HG02763 (cell line): ENCODE measurements around the gene ACOT13.
"Not testable (repeated sequence)": the region's sequence is repeated elsewhere in the genome, so short reads cannot be mapped to it uniquely, and the experiment has no call there.

Experiments used
- ATAC-seq: cut with Tn5 transposase; IDR thresholded peaks from one replicate; pipeline ENCODE4 v1.9.1; 2021; ENCODE audit warnings: mild to moderate bottlenecking, moderate library complexity; ENCODE audit not compliant: unreplicated experiment

The ACOT13 gene

GRCh38 chr6:24661759-24662158, 5.1 kb upstream of the ACOT13 start:
- ATAC-seq = not testable (repeated sequence)

GRCh38 chr6:24662236-24662635, 4.6 kb upstream of the ACOT13 start:
- no peak for ATAC-seq

- ATAC-seq = no peak
These were observed 3.7 kb upstream of the ACOT13 start for GRCh38 chr6:24663189-24663588.

- ATAC-seq = no peak
These were observed 2.6 kb upstream of the ACOT13 start for GRCh38 chr6:24664046-24664987.

GRCh38 chr6:24666097-24666640, 708 bp upstream of the ACOT13 start:
- peak; percentile 19 for ATAC-seq

GRCh38 chr6:24667378-24667803, 514 bp downstream of the ACOT13 start:
- peak; percentile 6 for ATAC-seq

- ATAC-seq = not testable (repeated sequence)
These were observed 1.5 kb downstream of the ACOT13 start for GRCh38 chr6:24668066-24668996.

GRCh38 chr6:24668997-24669361, 2.1 kb downstream of the ACOT13 start:
- ATAC-seq = no peak

GRCh38 chr6:24670492-24670891, 3.6 kb downstream of the ACOT13 start:
- ATAC-seq = not testable (repeated sequence)

- not testable (repeated sequence) for ATAC-seq
These were observed 4.2 kb downstream of the ACOT13 start for GRCh38 chr6:24671077-24671476.

GRCh38 chr6:24672620-24673182, 5.8 kb downstream of the ACOT13 start:
- ATAC-seq = no peak

GRCh38 chr6:24673625-24674024, 6.7 kb downstream of the ACOT13 start:
- ATAC-seq = no peak

GRCh38 chr6:24678792-24679352, 12.0 kb downstream of the ACOT13 start:
- ATAC-seq = not testable (repeated sequence)

GRCh38 chr6:24680582-24680981, 13.7 kb downstream of the ACOT13 start:
- ATAC-seq = no peak

GRCh38 chr6:24683297-24684296, 16.7 kb downstream of the ACOT13 start:
- no peak for ATAC-seq

GRCh38 chr6:24686408-24686807, 19.5 kb downstream of the ACOT13 start:
- no peak for ATAC-seq

GRCh38 chr6:24686946-24687345, 20.1 kb downstream of the ACOT13 start:
- ATAC-seq = no peak

GRCh38 chr6:24689964-24690363, 23.1 kb downstream of the ACOT13 start:
- no peak for ATAC-seq

GRCh38 chr6:24690593-24690992, 23.7 kb downstream of the ACOT13 start:
- ATAC-seq = no peak
